ENCODE measurements around the gene LINGO1. TPM values are rescaled to one million over a fixed set of nuclear protein-coding genes. Genes with fewer than 3 reads are reported as not detected.

LINGO1 gene
- total and polyA plus RNA-seq, 2 donors (not counting 3 experiments of a cell fraction or from before 2014, with no cell fraction given): 0.15 to 0.33 TPM

- intact Hi-C loops (cut with micrococcal nuclease): no loop called here
- FAIRE-seq (no peak), DNase-seq (ENCODE audit: low read depth, low spot score) (no peak)
- dilution Hi-C loops (cut with MboI; ENCODE audit: extremely low pct_ligation_motif_present, low sequenced_read_pairs): no loop called here
- H3K9ac ChIP-seq (replicated peaks; ENCODE audit: extremely low read depth, insufficient read depth, low read length): no peak overlapping the region
- H4K20me1 ChIP-seq (replicated peaks; ENCODE audit: control insufficient read depth, extremely low read depth, insufficient read depth, low read length): no peaks in the 10 kb centered on the region
- H2AFZ ChIP-seq (ENCODE audit: low read depth, low read length): no peak overlapping the region
- H3K36me3 ChIP-seq (ENCODE audit: control insufficient read depth in 2 of 2, extremely low read depth in 1 of 2, insufficient read depth in 2 of 2, low read length in 2 of 2): no peaks in the 10 kb centered on the region
- no peak overlapping the region for H3K4me2 ChIP-seq (ENCODE audit: insufficient read depth, low read length)
- H3K4me3 ChIP-seq (replicated peaks in 1 of 3; ENCODE audit: insufficient read depth in 1 of 3, low read depth in 1 of 3, low read length in 3 of 3): no peak overlapping the region
- no peaks in the 10 kb centered on the region for H3K9me1 ChIP-seq (replicated peaks; ENCODE audit: control insufficient read depth, extremely low read depth, insufficient read depth, low read length)
- no TSS peak for BruUV-seq (replicated peaks)
- H3K27me3 ChIP-seq (ENCODE audit: control insufficient read depth in 2 of 2, insufficient read depth in 2 of 2, low read length in 2 of 2): peaks cover 2 to 4% of the 10 kb centered on the region in 2 experiments
- CTCF ChIA-PET: interaction anchor here (0.9 to 1.6 kb wide), 3 partner anchors 20 to 66 kb away, joined by 3 to 5 read pairs (median 4); no protein-coding TSS in a partner anchor
- TF ChIP-seq CTCF (IDR thresholded peaks at IDR 0.05; ENCODE audit: extremely low read depth in 1 of 2, insufficient read depth in 1 of 2, low read depth in 1 of 2, low read length in 2 of 2): no peak
- TF ChIP-seq POLR2A (IDR thresholded peaks at IDR 0.05; ENCODE audit: low read depth, low read length): no peak
- no peak for TF ChIP-seq FOS (IDR thresholded peaks at IDR 0.05; ENCODE audit: borderline replicate concordance, insufficient read depth, low read length)
- no peak for TF ChIP-seq GATA2 (IDR thresholded peaks at IDR 0.05; ENCODE audit: insufficient read depth, insufficient read length, low read depth, low read length)
- no peak for TF ChIP-seq MAX (IDR thresholded peaks at IDR 0.05; ENCODE audit: insufficient read depth, insufficient read length)
- TF ChIP-seq POLR2AphosphoS5 (IDR thresholded peaks at IDR 0.05; ENCODE audit: insufficient read depth, low read depth, low read length): no peak
- TF ChIP-seq MYC (IDR thresholded peaks at IDR 0.05; ENCODE audit: low read depth, low read length): no peak
- no peak for TF ChIP-seq EZH2 (IDR thresholded peaks at IDR 0.05; ENCODE audit: borderline replicate concordance, low read depth, low read length, severe bottlenecking)
- no peak for TF ChIP-seq JUN (IDR thresholded peaks at IDR 0.05; ENCODE audit: borderline replicate concordance, insufficient read depth, insufficient read length, low read depth)
- no peaks in the 10 kb centered on the region for H3K79me2 ChIP-seq (ENCODE audit: control insufficient read depth, insufficient read depth, low read length)
- POLR2A ChIA-PET: no interaction called here
- no peak overlapping the region for H3K27ac ChIP-seq (ENCODE audit: insufficient read depth, low read depth, low read length)
- H3K9me3 ChIP-seq (replicated peaks; ENCODE audit: control insufficient read depth, insufficient read depth, low read length): no peaks in the 10 kb centered on the region
- H3K4me1 ChIP-seq (ENCODE audit: control insufficient read depth, extremely low read depth, insufficient read depth, low read length): no peaks in the 10 kb centered on the region
Observed at GRCh38 chr15:77567202-77567601, 65.5 kb downstream of the LINGO1 start.

Measured in endothelial cell of umbilical vein (primary cell).